Testis (tissue), 3 donors: ENCODE measurements around the gene NTN4. TPM values are rescaled to one million over a fixed set of nuclear protein-coding genes. Genes with fewer than 3 reads are reported as not detected.

ENCODE experiments used
- DNase-seq: peaks from one replicate; pipeline ENCODE4 v3.0.0-alpha.2; 2019
- H3K27ac ChIP-seq, 2 donors: fragments of 200-600 bp; sonication (generic); one replicate each; pipeline ENCODE4 v1.5.1; 2019
- H3K27me3 ChIP-seq: fragments of 200-600 bp; sonication (generic); one replicate; pipeline ENCODE4 v1.5.1; 2019
- H3K36me3 ChIP-seq: fragments of 200-600 bp; sonication (generic); one replicate; pipeline ENCODE4 v1.5.1; 2017; ENCODE audit warnings: low read depth; ENCODE audit errors: missing control alignments
- H3K4me1 ChIP-seq: fragments of 200-600 bp; sonication (generic); one replicate; pipeline ENCODE4 v1.5.1; 2019
- H3K4me3 ChIP-seq, 2 donors: fragments of 200-600 bp; sonication (generic); one replicate each; pipeline ENCODE4 v1.5.1; 2017 to 2019
- H3K9me3 ChIP-seq: fragments of 200-600 bp; sonication (generic); one replicate; pipeline ENCODE4 v1.5.1; 2017
- CTCF ChIP-seq, 3 experiments: fragments of 450-650 bp in 2 of 3; fragments of 200-600 bp in 1 of 3; sonication (generic) in 1 of 3; IDR thresholded peaks; one replicate each; pipeline ENCODE4 v1.5.1; 2016 to 2019; ENCODE audit warnings: antibody characterized with exemption in 3 of 3, mild to moderate bottlenecking in 2 of 3, moderate library complexity in 1 of 3
- POLR2A ChIP-seq: fragments of 450-650 bp; IDR thresholded peaks from one replicate; pipeline ENCODE4 v1.6.1; 2017; ENCODE audit warnings: antibody characterized with exemption, mild to moderate bottlenecking, moderate library complexity
- WGBS, 2 donors: methylation state at CpG; one replicate each; pipeline ENCODE4 v1.1.5; 2018; 5-methylcytosine and 5-hydroxymethylcytosine counted together
- intact Hi-C: fragments of 100-400 bp; cut with DNase I; formaldehyde crosslinking; loops from one replicate; pipeline ENCODE4 v1.15.1; 2023; ENCODE audit warnings: low total_unique reads
- polyA plus RNA-seq: library from polyadenylated mRNA; stranded (reverse); fragments of 350-450 nt; fragmentation: Illumina TruSeq; extraction: RNeasy Lipid Tissue Mini Kit (QIAGEN cat#74804); gene quantifications from one replicate; pipeline ENCODE4 v1.2.3, GENCODE V29; 2014; ENCODE audit warnings: low read depth, low replicate concordance; ENCODE audit not compliant: insufficient read depth
- total RNA-seq, 2 donors: library from RNA; depleted of rRNA; stranded (reverse); fragments of >200 nt; gene quantifications; one replicate each; pipeline ENCODE4 v1.2.3, GENCODE V29; 2016

NTN4 gene
- total and polyA plus RNA-seq, 3 donors from 2014 or later: 15.9 to 84.9 (median 43.8) TPM

GRCh38 chr12:95802482-95803270, 12.1 kb upstream of the NTN4 start:
- intact Hi-C loops: no loop called here
- no peak for DNase-seq
- Histone ChIP-seq H3K36me3 (no peaks in the 10 kb centered on the region), H3K4me1 (no peaks in the 10 kb centered on the region), H3K9me3 (no peaks in the 10 kb centered on the region), H3K27me3 (no peaks in the 10 kb centered on the region), H3K4me3 (no peak overlapping the region), H3K27ac (no peak overlapping the region)
- no peak for TF ChIP-seq CTCF (IDR thresholded peaks at IDR 0.05)
- WGBS, 2 donors: 63 to 69% methylated on average over 5 of the region's 5 CpGs

- DNase-seq: no peak
- TF ChIP-seq POLR2A (no peak), CTCF (IDR thresholded peaks at IDR 0.05) (no peak)
- intact Hi-C loops: no loop called here
- WGBS, 2 donors: 89 to 91% methylated on average over 2 of the region's 2 CpGs
- Histone ChIP-seq H3K27ac (no peak overlapping the region), H3K4me1 (no peaks in the 10 kb centered on the region), H3K4me3 (no peak overlapping the region), H3K36me3 (no peaks in the 10 kb centered on the region), H3K27me3 (no peaks in the 10 kb centered on the region), H3K9me3 (no peaks in the 10 kb centered on the region)
These were observed 6.4 kb upstream of the NTN4 start for GRCh38 chr12:95796982-95797289.

- intact Hi-C loops: no loop called here
- H3K4me3 ChIP-seq: no peak overlapping the region
- no peaks in the 10 kb centered on the region for H3K27me3 ChIP-seq
- WGBS, 2 donors: 92 to 93% methylated on average over 4 of the region's 4 CpGs
- H3K4me1 ChIP-seq: peaks cover 3% of the 10 kb centered on the region
- no peaks in the 10 kb centered on the region for H3K9me3 ChIP-seq
- H3K27ac ChIP-seq: no peak overlapping the region
- H3K36me3 ChIP-seq: no peaks in the 10 kb centered on the region
- TF ChIP-seq POLR2A (no peak), CTCF (IDR thresholded peaks at IDR 0.05) (no peak)
- no peak for DNase-seq
These were observed 5.8 kb upstream of the NTN4 start for GRCh38 chr12:95796225-95796981.

GRCh38 chr12:95790917-95791849, 619 bp upstream of the NTN4 start:
- TF ChIP-seq POLR2A (no peak), CTCF (IDR thresholded peaks at IDR 0.05) (no peak)
- peak; percentile 61 for DNase-seq
- no peaks in the 10 kb centered on the region for H3K36me3 ChIP-seq
- no peaks in the 10 kb centered on the region for H3K27me3 ChIP-seq
- peaks cover 3% of the 10 kb centered on the region for H3K4me1 ChIP-seq
- no peaks in the 10 kb centered on the region for H3K9me3 ChIP-seq
- 1% methylated on average over 20 to 46 of the region's 49 CpGs for WGBS, 2 donors
- H3K4me3 ChIP-seq: peak overlapping the region; percentile 71
- H3K27ac ChIP-seq: peak overlapping the region; percentile 64 to 81
- intact Hi-C loops: no loop called here
